ENCODE results near the gene LBR. TPM values are rescaled to one million over a fixed set of nuclear protein-coding genes. Genes with fewer than 3 reads are reported as not detected.
"Not testable (repeated sequence)": the region's sequence is repeated elsewhere in the genome, so short reads cannot be mapped to it uniquely, and the experiment has no call there.

The LBR gene
- total RNA-seq (10 to 100 TPM; 37.2 to 60.0 TPM), polyA plus RNA-seq (ENCODE audit: insufficient read length in 2 of 2) (10 to 100 TPM; 41.8 to 46.6 TPM)
- long read RNA-seq, donor 1, transcript LBR-201 (14 exons, 3,745 nt), result major isoform, 7 of 8 reads
- long read RNA-seq, donor 1, partial matches to known transcripts, result 0 of 8 reads
- long read RNA-seq, donor 1, other reads (novel, unspliced or antisense), result 0 of 8 reads
- long read RNA-seq, donor 2, transcript LBR-201 (14 exons, 3,745 nt), result major isoform, 7 of 7 reads
- long read RNA-seq, donor 2, partial matches to known transcripts, result 0 of 7 reads
- long read RNA-seq, donor 2, other reads (novel, unspliced or antisense), result 0 of 7 reads
- long read RNA-seq, donor 3, transcript LBR-201 (14 exons, 3,745 nt), result major isoform, 9 of 10 reads
- long read RNA-seq, donor 3, partial matches to known transcripts, result 0 of 10 reads
- long read RNA-seq, donor 3, other reads (novel, unspliced or antisense), result 0 of 10 reads
- long read RNA-seq, donor 4, transcript LBR-201 (14 exons, 3,745 nt), result major isoform, 8 of 8 reads
- long read RNA-seq, donor 4, partial matches to known transcripts, result 0 of 8 reads
- long read RNA-seq, donor 4, other reads (novel, unspliced or antisense), result 0 of 8 reads

DNA sequence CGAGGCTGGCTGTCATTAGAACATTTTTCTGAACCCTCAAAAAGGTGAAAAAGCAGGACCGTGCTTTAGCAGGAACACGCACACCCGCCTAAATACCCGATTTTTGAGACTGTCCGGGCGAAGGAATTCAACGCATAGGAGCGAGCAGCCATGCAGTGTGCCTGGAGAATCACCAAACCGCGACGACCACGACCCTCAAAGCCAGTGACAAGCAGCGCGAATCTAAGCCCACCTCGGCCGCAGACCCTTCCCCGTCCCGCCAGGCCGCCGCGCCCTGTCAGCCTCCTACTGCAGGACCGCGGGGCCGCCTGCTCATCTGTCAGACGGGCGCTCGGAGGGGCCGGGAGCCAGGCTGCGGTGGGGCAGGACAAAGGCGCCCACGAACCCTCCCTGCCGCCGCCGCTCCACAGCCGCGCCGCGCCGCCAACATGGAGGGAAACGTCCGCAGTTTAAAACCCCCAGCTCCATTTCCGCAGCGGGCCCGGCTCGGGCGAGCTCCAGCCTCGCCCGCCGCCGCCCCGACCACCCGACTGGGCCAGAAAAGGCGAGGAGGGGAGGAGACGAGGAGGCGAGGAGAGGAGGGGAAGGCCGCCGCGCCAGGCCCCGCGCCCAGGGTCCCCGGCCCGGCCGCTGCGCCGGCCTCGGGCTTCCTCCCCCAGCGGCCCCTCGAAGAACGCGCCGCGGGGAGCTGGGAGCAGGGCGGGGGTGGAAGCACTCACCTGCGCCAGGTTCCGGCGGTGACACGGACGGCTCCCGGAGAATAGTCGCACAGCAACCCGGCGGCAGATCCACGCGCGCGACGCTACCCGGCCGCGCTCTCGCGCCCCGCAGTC lies at the start of gene LBR:
LBR (minus strand) TSS at position 804 of the 833 bp plus-strand sequence. CDS start 3,963 bp downstream, outside the sequence.
- Histone ChIP-seq H3K36me3 (ENCODE audit: control insufficient read depth, insufficient read depth, low read length) (peaks cover 3% of the 10 kb centered on the region), H3K9me3 (ENCODE audit: control insufficient read depth, insufficient read depth, low read length) (no peaks in the 10 kb centered on the region), H3K4me3 (ENCODE audit: low read depth, low read length) (peak within 1 kb of the TSS; percentile 69), H3K27ac (ENCODE audit: low read depth, low read length) (peak within 1 kb of the TSS; percentile 90), H3K4me1 (ENCODE audit: control insufficient read depth, insufficient read depth, low read length) (peaks cover 23% of the 10 kb centered on the region), H3K27me3 (ENCODE audit: control insufficient read depth, insufficient read depth, low read length) (no peaks in the 10 kb centered on the region)
- under 1% methylated on average over 94 of the region's 94 CpGs for WGBS (ENCODE audit: insufficient coverage)
- DNase-seq (ENCODE audit: low read depth in 4 of 6, low spot score in 6 of 6), result peak in 3 of 6 donors; percentile 10 to 44 (median 31)

DNA sequence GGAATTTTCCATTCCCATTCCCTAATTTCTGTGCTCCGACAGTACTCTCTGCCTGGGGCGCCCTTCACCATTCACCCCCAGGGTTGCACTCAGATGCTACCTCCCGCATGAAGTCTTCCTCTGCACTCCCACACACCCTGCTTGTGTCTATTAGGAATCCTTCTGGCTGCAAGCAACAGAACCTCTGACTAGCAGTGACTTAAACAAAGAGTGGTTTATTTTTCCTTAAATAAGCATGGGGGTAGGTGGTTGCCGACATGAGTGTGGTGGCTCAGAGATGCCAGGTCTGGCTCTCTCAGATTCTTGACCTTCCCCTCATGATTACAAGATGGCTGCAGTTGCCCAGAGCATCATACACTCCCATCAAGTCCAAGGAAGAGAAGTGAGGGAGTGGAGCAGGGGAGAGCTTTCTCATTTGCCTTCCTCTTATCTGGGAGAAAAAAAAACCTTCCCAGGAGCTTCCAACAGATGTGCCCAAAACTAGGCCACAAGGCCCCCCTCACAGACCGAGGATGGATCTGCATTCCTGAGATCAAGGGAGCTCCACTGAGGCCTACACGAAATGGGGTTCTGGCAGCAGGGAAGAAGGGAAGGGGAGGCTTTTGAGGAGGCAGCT lies 49.6 kb upstream of the LBR start:
- Histone ChIP-seq H3K36me3 (ENCODE audit: control insufficient read depth, insufficient read depth, low read length) (no peaks in the 10 kb centered on the region), H3K4me3 (ENCODE audit: low read depth, low read length) (no peak overlapping the region), H3K9me3 (ENCODE audit: control insufficient read depth, insufficient read depth, low read length) (no peaks in the 10 kb centered on the region), H3K27me3 (ENCODE audit: control insufficient read depth, insufficient read depth, low read length) (no peaks in the 10 kb centered on the region), H3K4me1 (ENCODE audit: control insufficient read depth, insufficient read depth, low read length) (peaks cover 12% of the 10 kb centered on the region), H3K27ac (ENCODE audit: low read depth, low read length) (no peak overlapping the region)
- no peak for DNase-seq (ENCODE audit: low read depth in 4 of 6, low spot score in 6 of 6)
- 100% methylated on average over 2 of the region's 6 CpGs for WGBS (ENCODE audit: insufficient coverage)

DNA sequence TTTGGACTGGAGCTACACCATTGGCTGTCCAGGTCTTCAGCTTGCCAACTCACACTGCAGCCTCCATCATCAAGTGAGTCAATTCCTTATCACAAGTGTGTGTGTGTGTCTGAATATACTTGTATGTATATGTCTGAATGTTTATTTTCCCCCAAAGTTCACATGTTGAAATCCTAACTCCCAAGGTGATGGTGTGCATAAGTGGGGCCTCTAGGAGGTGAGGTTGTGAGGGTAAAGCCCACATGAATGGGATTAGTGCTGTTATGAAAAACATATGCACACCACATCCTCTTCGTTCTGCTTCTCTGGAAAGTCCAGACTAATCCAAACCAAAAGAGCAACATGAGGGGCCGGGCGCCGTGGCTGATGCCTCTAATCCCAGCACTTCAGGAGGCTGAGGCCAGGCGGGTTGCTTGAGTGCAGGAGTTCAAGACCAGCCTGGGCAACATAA lies 48.7 kb upstream of the LBR start:
- Histone ChIP-seq H3K9me3 (ENCODE audit: control insufficient read depth, insufficient read depth, low read length) (no peaks in the 10 kb centered on the region), H3K4me1 (ENCODE audit: control insufficient read depth, insufficient read depth, low read length) (peaks cover 9% of the 10 kb centered on the region), H3K27me3 (ENCODE audit: control insufficient read depth, insufficient read depth, low read length) (no peaks in the 10 kb centered on the region), H3K27ac (ENCODE audit: low read depth, low read length) (no peak overlapping the region), H3K36me3 (ENCODE audit: control insufficient read depth, insufficient read depth, low read length) (no peaks in the 10 kb centered on the region), H3K4me3 (ENCODE audit: low read depth, low read length) (no peak overlapping the region)
- no peak for DNase-seq (ENCODE audit: low read depth in 4 of 6, low spot score in 6 of 6)
- 66% methylated on average over 4 of the region's 5 CpGs for WGBS (ENCODE audit: insufficient coverage)

DNA sequence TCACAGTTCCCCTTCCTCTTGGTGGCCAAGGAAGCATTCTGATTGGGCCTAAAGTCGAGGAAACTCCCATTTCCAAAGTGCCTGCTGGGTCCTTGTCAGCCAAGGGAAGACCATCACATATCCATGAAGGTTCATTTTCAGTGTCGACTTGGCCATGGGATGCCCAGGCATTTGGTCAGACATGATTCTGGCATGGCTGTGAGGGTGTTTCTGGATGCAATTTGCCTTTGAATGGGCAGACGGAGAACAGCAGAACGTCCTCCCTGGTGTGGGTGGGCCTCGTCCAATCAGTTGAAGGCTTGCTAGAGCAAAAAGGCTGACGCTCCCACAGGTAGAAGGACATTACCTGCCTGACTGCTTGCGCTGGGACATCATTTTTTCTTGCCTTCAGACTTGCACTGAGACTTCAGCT lies 48.3 kb upstream of the LBR start:
- no peak for DNase-seq (ENCODE audit: low read depth in 4 of 6, low spot score in 6 of 6)
- H3K27me3 ChIP-seq (ENCODE audit: control insufficient read depth, insufficient read depth, low read length), result no peaks in the 10 kb centered on the region
- no peaks in the 10 kb centered on the region for H3K9me3 ChIP-seq (ENCODE audit: control insufficient read depth, insufficient read depth, low read length)
- WGBS (ENCODE audit: insufficient coverage), result 97% methylated on average over 7 of the region's 7 CpGs
- no peak overlapping the region for H3K4me3 ChIP-seq (ENCODE audit: low read depth, low read length)
- no peak overlapping the region for H3K27ac ChIP-seq (ENCODE audit: low read depth, low read length)
- no peaks in the 10 kb centered on the region for H3K36me3 ChIP-seq (ENCODE audit: control insufficient read depth, insufficient read depth, low read length)
- peaks cover 9% of the 10 kb centered on the region for H3K4me1 ChIP-seq (ENCODE audit: control insufficient read depth, insufficient read depth, low read length)

DNA sequence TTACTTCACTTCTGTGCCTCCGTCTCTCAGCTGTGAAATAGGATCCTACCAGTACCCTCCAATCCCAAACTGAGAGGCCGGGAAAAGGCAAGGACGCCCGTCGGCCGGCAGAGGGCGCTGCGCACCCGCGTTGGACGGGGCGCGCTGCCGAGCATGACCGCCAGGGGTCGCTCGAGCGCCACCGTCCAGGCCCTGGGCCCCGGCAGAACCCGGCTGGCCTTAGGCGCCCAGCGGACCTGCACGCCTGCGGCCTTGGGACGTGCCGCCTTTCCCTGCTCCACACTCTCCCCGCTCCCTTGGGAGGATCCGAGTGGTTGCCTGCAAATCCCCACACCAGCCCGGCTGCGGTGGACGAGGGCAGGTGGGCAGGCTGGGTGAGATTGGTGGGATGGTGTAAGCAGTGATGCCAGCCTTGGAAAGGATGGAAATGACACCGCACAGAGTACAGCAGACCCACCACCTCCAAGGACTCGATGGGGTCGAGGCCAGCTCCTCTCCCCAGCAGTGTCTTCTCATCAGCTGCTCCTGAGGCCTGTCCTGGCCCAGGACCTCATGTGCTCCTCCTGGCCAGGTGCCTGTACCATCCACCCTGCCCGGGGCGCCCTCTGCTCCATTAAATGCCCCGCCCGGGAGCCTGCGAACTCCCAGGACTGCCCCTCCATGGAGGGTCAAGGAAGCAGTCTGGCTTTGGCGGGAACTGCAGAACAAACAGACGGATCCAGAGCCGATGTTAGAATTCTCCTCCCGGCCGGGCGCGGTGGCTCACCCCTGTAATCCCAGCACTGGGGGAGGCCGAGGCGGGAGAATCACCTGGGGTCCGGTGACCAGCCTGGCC lies 47.4 kb upstream of the LBR start:
- Histone ChIP-seq H3K4me3 (ENCODE audit: low read depth, low read length) (no peak overlapping the region), H3K36me3 (ENCODE audit: control insufficient read depth, insufficient read depth, low read length) (no peaks in the 10 kb centered on the region), H3K4me1 (ENCODE audit: control insufficient read depth, insufficient read depth, low read length) (peaks cover 9% of the 10 kb centered on the region), H3K27me3 (ENCODE audit: control insufficient read depth, insufficient read depth, low read length) (no peaks in the 10 kb centered on the region), H3K9me3 (ENCODE audit: control insufficient read depth, insufficient read depth, low read length) (no peaks in the 10 kb centered on the region), H3K27ac (ENCODE audit: low read depth, low read length) (no peak overlapping the region)
- WGBS (ENCODE audit: insufficient coverage), result 35% methylated on average over 40 of the region's 50 CpGs
- peak; percentile 40 to 86 (median 47) for DNase-seq (ENCODE audit: low read depth in 4 of 6, low spot score in 6 of 6)

DNA sequence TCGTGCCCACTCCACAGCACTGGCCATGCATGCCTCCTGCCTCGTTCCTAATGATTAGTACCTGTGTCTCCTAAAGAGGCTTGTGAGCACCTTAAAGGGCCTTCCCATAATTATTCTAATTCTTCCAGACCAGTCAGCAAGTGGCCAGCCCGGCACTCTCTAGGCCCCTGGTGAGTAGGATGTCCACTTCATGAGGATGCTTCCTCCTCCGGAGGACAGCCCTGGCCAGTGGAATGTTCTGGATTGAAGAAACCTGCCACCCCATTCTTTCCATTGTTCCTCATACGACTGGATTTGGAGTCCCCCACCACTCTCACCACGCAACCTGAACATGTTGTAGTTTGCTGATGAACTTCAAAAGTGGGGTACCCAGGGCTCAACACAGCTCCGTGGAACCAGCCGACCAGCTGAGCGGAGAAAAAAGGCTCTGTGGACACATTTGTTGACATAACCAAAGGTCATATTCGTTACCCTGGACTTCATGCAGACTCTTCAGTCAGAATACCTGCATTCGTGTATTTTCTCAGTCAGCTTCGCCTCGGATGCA lies 46.7 kb upstream of the LBR start:
- no peak overlapping the region for H3K4me3 ChIP-seq (ENCODE audit: low read depth, low read length)
- no peak overlapping the region for H3K27ac ChIP-seq (ENCODE audit: low read depth, low read length)
- H3K4me1 ChIP-seq (ENCODE audit: control insufficient read depth, insufficient read depth, low read length), result peaks cover 9% of the 10 kb centered on the region
- no peak for DNase-seq (ENCODE audit: low read depth in 4 of 6, low spot score in 6 of 6)
- H3K36me3 ChIP-seq (ENCODE audit: control insufficient read depth, insufficient read depth, low read length), result no peaks in the 10 kb centered on the region
- H3K27me3 ChIP-seq (ENCODE audit: control insufficient read depth, insufficient read depth, low read length), result no peaks in the 10 kb centered on the region
- 50% methylated on average over 9 of the region's 13 CpGs for WGBS (ENCODE audit: insufficient coverage)
- H3K9me3 ChIP-seq (ENCODE audit: control insufficient read depth, insufficient read depth, low read length), result no peaks in the 10 kb centered on the region

DNA sequence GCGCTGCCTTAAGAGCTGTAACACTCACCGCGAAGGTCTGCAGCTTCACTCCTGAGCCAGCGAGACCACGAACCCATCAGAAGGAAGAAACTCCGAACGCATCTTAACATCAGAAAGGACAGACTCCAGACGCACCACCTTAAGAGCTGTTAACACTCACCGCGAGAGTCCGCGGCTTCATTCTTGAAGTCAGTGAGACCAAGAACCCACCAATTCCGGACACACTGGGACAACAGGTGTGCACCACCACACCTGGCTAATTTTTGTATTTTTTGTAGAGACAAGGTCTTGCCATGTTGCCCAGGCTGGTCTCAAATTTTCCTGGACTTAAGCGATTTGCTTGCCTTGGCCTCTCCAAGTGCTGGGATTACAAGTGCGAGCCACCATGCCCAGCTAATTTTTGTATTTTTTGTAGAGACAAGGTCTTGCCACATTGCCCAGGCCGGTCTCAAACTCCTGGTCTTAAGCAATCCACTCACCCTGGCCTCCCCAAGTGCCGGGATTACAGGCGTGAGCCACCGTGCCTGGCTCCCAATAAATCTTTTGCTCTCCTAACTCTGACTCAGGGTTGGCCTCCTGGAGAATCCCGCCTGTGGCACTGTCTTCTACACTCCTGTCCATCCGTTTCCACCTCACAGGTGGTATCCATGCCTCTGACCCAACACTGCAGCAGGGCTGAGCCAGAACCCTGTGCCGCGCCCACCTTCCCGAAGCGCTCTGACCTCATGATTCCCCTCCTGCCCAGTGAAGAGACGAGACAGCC lies 46.0 kb upstream of the LBR start:
- not testable (repeated sequence) for H3K4me3 ChIP-seq (ENCODE audit: low read depth, low read length); H3K4me1 ChIP-seq (ENCODE audit: control insufficient read depth, insufficient read depth, low read length); H3K36me3 ChIP-seq (ENCODE audit: control insufficient read depth, insufficient read depth, low read length); H3K9me3 ChIP-seq (ENCODE audit: control insufficient read depth, insufficient read depth, low read length); DNase-seq (ENCODE audit: low read depth in 4 of 6, low spot score in 6 of 6); H3K27ac ChIP-seq (ENCODE audit: low read depth, low read length); H3K27me3 ChIP-seq (ENCODE audit: control insufficient read depth, insufficient read depth, low read length)
- WGBS (ENCODE audit: insufficient coverage), result 88% methylated on average over 25 of the region's 26 CpGs

DNA sequence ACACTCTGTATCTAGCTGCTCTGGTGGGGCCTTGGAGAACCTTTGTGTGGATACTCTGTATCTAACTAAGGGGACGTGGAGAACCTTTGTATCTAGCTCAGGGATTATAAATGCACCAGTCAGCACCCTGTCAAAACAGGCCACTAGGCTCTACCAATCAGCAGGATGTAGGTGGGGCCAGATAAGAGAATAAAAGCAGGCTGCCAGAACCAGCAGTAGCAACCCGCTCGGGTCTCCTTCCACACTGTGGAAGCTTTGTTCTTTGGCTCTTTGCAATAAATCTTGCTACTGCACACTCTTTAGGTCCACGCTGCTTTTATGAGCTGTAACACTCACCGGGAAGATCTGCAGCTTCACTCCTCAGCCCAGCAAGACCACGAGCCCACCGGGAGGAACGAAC lies 45.4 kb upstream of the LBR start:
- H3K27ac ChIP-seq (ENCODE audit: low read depth, low read length), result not testable (repeated sequence)

More for the DNA sequence above, 45.4 kb upstream of the LBR start:
- not testable (repeated sequence) for H3K4me3 ChIP-seq (ENCODE audit: low read depth, low read length); H3K36me3 ChIP-seq (ENCODE audit: control insufficient read depth, insufficient read depth, low read length); H3K9me3 ChIP-seq (ENCODE audit: control insufficient read depth, insufficient read depth, low read length); H3K27me3 ChIP-seq (ENCODE audit: control insufficient read depth, insufficient read depth, low read length); H3K4me1 ChIP-seq (ENCODE audit: control insufficient read depth, insufficient read depth, low read length)
- 18% methylated on average over 7 of the region's 8 CpGs for WGBS (ENCODE audit: insufficient coverage)
- peak in 1 of 6 donors; percentile 18 for DNase-seq (ENCODE audit: low read depth in 4 of 6, low spot score in 6 of 6)

Data from spinal cord (tissue), 10 donors.